HCT116 (cell line): ENCODE data around the gene LIPG.

Experiments
- ATF3 ChIP-seq: IDR thresholded peaks from 2 replicates; pipeline ENCODE4 v1.6.1; 2012
- CEBPB ChIP-seq: IDR thresholded peaks from 2 replicates; pipeline ENCODE4 v1.6.1; 2012; ENCODE audit warnings: low read depth
- CTCF ChIP-seq, 3 experiments: fragments of 200-600 bp in 1 of 3; sonication (generic) in 1 of 3; IDR thresholded peaks in 2 of 3; conservative IDR thresholded peaks in 1 of 3; 2 replicates each; pipeline ENCODE4 v1.5.1; 2012 to 2017; ENCODE audit warnings: low read depth in 2 of 3, low read length in 2 of 3, antibody characterized with exemption in 1 of 3, borderline replicate concordance in 1 of 3, control low read depth in 1 of 3, mild to moderate bottlenecking in 1 of 3, mixed read lengths in 1 of 3, mixed run types in 1 of 3, moderate library complexity in 1 of 3; ENCODE audit not compliant: insufficient read depth in 1 of 3
- EZH2 ChIP-seq: fragments of 200-600 bp; sonication (generic); IDR thresholded peaks from 2 replicates; pipeline ENCODE4 v1.6.1; 2017; ENCODE audit warnings: antibody characterized with exemption, mixed run types
- EZH2phosphoT487 ChIP-seq: fragments of 200-600 bp; IDR thresholded peaks from 2 replicates; pipeline ENCODE4 v1.6.1; 2018; ENCODE audit warnings: antibody characterized with exemption, borderline replicate concordance
- JUND ChIP-seq: IDR thresholded peaks from 2 replicates; pipeline ENCODE4 v1.6.1; 2012
- POLR2A ChIP-seq: IDR thresholded peaks from 2 replicates; pipeline ENCODE4 v1.7.0; 2011; ENCODE audit warnings: borderline replicate concordance; ENCODE audit not compliant: insufficient read depth, insufficient read length; ENCODE audit errors: extremely low read depth
- RAD21 ChIP-seq: IDR thresholded peaks from 2 replicates; pipeline ENCODE4 v1.6.1; 2012; ENCODE audit warnings: low read depth, mild to moderate bottlenecking
- REST ChIP-seq: IDR thresholded peaks from 2 replicates; pipeline ENCODE4 v1.6.1; 2012; ENCODE audit warnings: low read depth
- SIN3A ChIP-seq: IDR thresholded peaks from 2 replicates; pipeline ENCODE4 v1.6.1; 2012; ENCODE audit warnings: low read depth
- SP1 ChIP-seq: IDR thresholded peaks from 2 replicates; pipeline ENCODE4 v1.6.1; 2012; ENCODE audit warnings: low read depth
- YY1 ChIP-seq: IDR thresholded peaks from 2 replicates; pipeline ENCODE4 v1.6.1; 2011; ENCODE audit warnings: low read length, low read depth, moderate library complexity, mild to moderate bottlenecking; ENCODE audit not compliant: insufficient replicate concordance; ENCODE audit errors: extremely low read depth
- ZFX ChIP-seq: fragments of 450-650 bp; IDR thresholded peaks from 2 replicates; pipeline ENCODE4 v1.6.1; 2017

- TF ChIP-seq CTCF (IDR thresholded peaks at IDR 0.05 in 2 of 3, conservative IDR thresholded peaks at IDR 0.05 in 1 of 3; ENCODE audit: borderline replicate concordance in 1 of 3, insufficient read depth in 1 of 3, low read depth in 2 of 3, low read length in 2 of 3) = no peak
- TF ChIP-seq POLR2A = no peak
- no peak for TF ChIP-seq EZH2phosphoT487
- no peak for TF ChIP-seq JUND
- no peak for TF ChIP-seq SP1
- TF ChIP-seq REST = no peak
- no peak for TF ChIP-seq ATF3
- TF ChIP-seq EZH2 = no peak
- no peak for TF ChIP-seq CEBPB
- TF ChIP-seq RAD21 = no peak
- TF ChIP-seq SIN3A = no peak
- TF ChIP-seq ZFX = no peak
- TF ChIP-seq YY1 = no peak
Measured at GRCh38 chr18:49597157-49597931, 35.5 kb downstream of the LIPG start.
